A549 (cell line): ENCODE results near the gene OLIG1. TPM values are rescaled to one million over a fixed set of nuclear protein-coding genes. Genes with fewer than 3 reads are reported as not detected.

ENCODE experiments used
- ATAC-seq, 2 experiments: fragments of 200-7000 bp in 1 of 2; fragments of >200 bp in 1 of 2; cut with Nextera tagmentation in 1 of 2; cut with Tn5 transposase in 1 of 2; 3 replicates each; pipeline versions ENCODE4 v1.8.0 to v1.9.1; 2018 to 2020; ENCODE audit warnings: mild to moderate bottlenecking in 1 of 2, moderate library complexity in 1 of 2
- CTCF ChIA-PET: fragments of 300-600 bp; sonication (Branson Sonifier 250); formaldehyde crosslinking; extraction: SDS; loops from one replicate; lab custom pipeline; 2021; ENCODE audit warnings: antibody characterized with exemption, inconsistent platforms; lab: Yijun Ruan, JAX
- POLR2A ChIA-PET: fragments of 350-600 bp; formaldehyde crosslinking; extraction: SDS; loops from one replicate; lab custom pipeline; 2021; ENCODE audit warnings: antibody characterized with exemption, inconsistent platforms; lab: Yijun Ruan, JAX
- DNase-seq, 2 experiments: peaks; one replicate each; pipeline versions ENCODE4 v3.0.0 to v3.0.0-alpha.2; 2011 to 2016; ENCODE audit warnings: low read depth in 1 of 2, low spot score in 1 of 2
- FAIRE-seq: peaks from 2 replicates; lab custom pipeline; 2011; peaks lifted over from hg19 to GRCh38; lab: Jason Lieb, UNC
- H3K27ac ChIP-seq, 2 experiments: fragments of >200 bp; sonication (Bioruptor Twin); formaldehyde crosslinking; 3 replicates each; pipeline ENCODE4 v1.5.1; 2016 to 2017
- H3K4me1 ChIP-seq: fragments of >200 bp; sonication (Bioruptor Twin); formaldehyde crosslinking; 3 replicates; pipeline ENCODE4 v1.6.1; 2016
- H3K4me2 ChIP-seq: fragments of >200 bp; sonication (Bioruptor Twin); formaldehyde crosslinking; 3 replicates; pipeline ENCODE4 v1.6.1; 2016
- H3K4me3 ChIP-seq: fragments of >200 bp; sonication (Bioruptor Twin); formaldehyde crosslinking; 3 replicates; pipeline ENCODE4 v1.5.1; 2016
- H3K9me3 ChIP-seq: fragments of >200 bp; sonication (Bioruptor Twin); formaldehyde crosslinking; 3 replicates; pipeline ENCODE4 v1.6.1; 2016
- BHLHE40 ChIP-seq: IDR thresholded peaks from 2 replicates; pipeline ENCODE4 v1.6.1; 2012; ENCODE audit warnings: low read depth, low read length, inconsistent platforms
- CBX2 ChIP-seq: fragments of 200-600 bp; sonication (generic); IDR thresholded peaks from 2 replicates; pipeline ENCODE4 v1.6.1; 2016; ENCODE audit warnings: low read depth, mild to moderate bottlenecking, borderline replicate concordance
- CEBPB ChIP-seq, 2 experiments: fragments of >200 bp in 1 of 2; sonication (Bioruptor Twin) in 1 of 2; formaldehyde crosslinking in 1 of 2; IDR thresholded peaks; 2 replicates each; pipeline ENCODE4 v1.6.1; 2012 to 2016
- EHF ChIP-seq: fragments of 250-450 bp; sonication (Bioruptor Pico); IDR thresholded peaks from 2 replicates; pipeline ENCODE4 v1.5.0; 2020; ENCODE audit warnings: mild to moderate bottlenecking
- ELK1 ChIP-seq: fragments of 150-350 bp; IDR thresholded peaks from 2 replicates; pipeline ENCODE4 v1.6.1; 2014; ENCODE audit warnings: low read depth, mild to moderate bottlenecking, low read length
- FOSB ChIP-seq: fragments of 250-450 bp; sonication (Bioruptor Pico); IDR thresholded peaks from 2 replicates; pipeline ENCODE4 v1.5.0; 2020; ENCODE audit warnings: mild to moderate bottlenecking, moderate library complexity
- FOSL2 ChIP-seq, 2 experiments: fragments of 450-650 bp in 1 of 2; fragments of >200 bp in 1 of 2; sonication (Bioruptor Twin) in 1 of 2; formaldehyde crosslinking; IDR thresholded peaks; 2 replicates each; pipeline versions ENCODE4 v1.5.0 to v1.6.1; 2016 to 2020; ENCODE audit warnings: mild to moderate bottlenecking in 1 of 2, moderate library complexity in 1 of 2
- GATA3 ChIP-seq: IDR thresholded peaks from 2 replicates; pipeline ENCODE4 v1.6.1; 2012; ENCODE audit warnings: borderline replicate concordance
- HDAC2 ChIP-seq: fragments of 200-600 bp; sonication (generic); IDR thresholded peaks from 2 replicates; pipeline ENCODE4 v1.6.1; 2016
- HEYL ChIP-seq: fragments of 250-450 bp; sonication (Bioruptor Pico); IDR thresholded peaks from 2 replicates; pipeline ENCODE4 v1.8.0; 2021; ENCODE audit warnings: mild to moderate bottlenecking, moderate library complexity
- JUN ChIP-seq, 2 experiments: fragments of >200 bp; sonication (Bioruptor Twin); formaldehyde crosslinking; IDR thresholded peaks; 2 replicates in 1 of 2; 3 replicates in 1 of 2; pipeline ENCODE4 v1.6.1; 2016 to 2017
- NR3C1 ChIP-seq: fragments of >200 bp; sonication (Bioruptor Twin); formaldehyde crosslinking; IDR thresholded peaks from 3 replicates; pipeline ENCODE4 v1.6.1; 2017
- PBX3 ChIP-seq: IDR thresholded peaks from 2 replicates; pipeline ENCODE4 v1.6.1; 2012
- PHF8 ChIP-seq: fragments of 200-600 bp; sonication (generic); IDR thresholded peaks from 2 replicates; pipeline ENCODE4 v1.6.1; 2016; ENCODE audit warnings: low read depth, mild to moderate bottlenecking, antibody characterized with exemption, moderate library complexity, borderline replicate concordance
- RFX5 ChIP-seq: fragments of 450-650 bp; IDR thresholded peaks from 2 replicates; pipeline ENCODE4 v1.7.1; 2014; ENCODE audit warnings: antibody characterized with exemption, mild to moderate bottlenecking, moderate library complexity
- RNF2 ChIP-seq: fragments of 200-600 bp; sonication (generic); IDR thresholded peaks from 2 replicates; pipeline ENCODE4 v1.6.1; 2016; ENCODE audit warnings: low read depth, mild to moderate bottlenecking, antibody characterized with exemption, moderate library complexity, borderline replicate concordance
- ZC3H11A ChIP-seq: fragments of 450-650 bp; IDR thresholded peaks from 2 replicates; pipeline ENCODE4 v1.6.1; 2014; ENCODE audit warnings: antibody characterized with exemption, mild to moderate bottlenecking
- ZFP36 ChIP-seq: fragments of 450-650 bp; IDR thresholded peaks from 2 replicates; pipeline ENCODE4 v1.6.1; 2014; ENCODE audit warnings: borderline replicate concordance; ENCODE audit not compliant: partially characterized antibody
- WGBS: methylation state at CpG from one replicate; pipeline ENCODE4 v1.1.6; 2017; ENCODE audit errors: missing lambda C conversion rate; 5-methylcytosine and 5-hydroxymethylcytosine counted together
- polyA plus RNA-seq, 4 experiments: library from polyadenylated mRNA; depleted of rRNA in 3 of 4; stranded (reverse); fragments of >200 nt; fragmentation: RNase III in 1 of 4; extraction: RNeasy Plus Mini Kit Qiagen cat#74134 plus additional on column Dnase treatment in 1 of 4; gene quantifications; 2 replicates in 3 of 4; 3 replicates in 1 of 4; pipeline ENCODE4 v1.2.3, GENCODE V29; 2011 to 2017
- TF ChIP-seq, protein P1 (sequence below): fragments of 450-650 bp; IDR thresholded peaks from 2 replicates; pipeline ENCODE4 v1.6.1; 2014; ENCODE audit warnings: antibody characterized with exemption
- TF ChIP-seq, protein P2 (sequence below): IDR thresholded peaks from 2 replicates; pipeline ENCODE4 v1.6.1; 2012
- TF ChIP-seq, protein P3 (sequence below): IDR thresholded peaks from 2 replicates; pipeline ENCODE4 v1.6.1; 2012; ENCODE audit warnings: low read depth, borderline replicate concordance
- TF ChIP-seq, protein P4 (sequence below): fragments of 200-600 bp; sonication (generic); IDR thresholded peaks from 2 replicates; pipeline ENCODE4 v1.6.1; 2016; ENCODE audit warnings: antibody characterized with exemption, mild to moderate bottlenecking, moderate library complexity

The OLIG1 gene
- polyA plus RNA-seq, 2 of the 4 experiments (the other 2 are of a cell fraction), result not detected

DNA sequence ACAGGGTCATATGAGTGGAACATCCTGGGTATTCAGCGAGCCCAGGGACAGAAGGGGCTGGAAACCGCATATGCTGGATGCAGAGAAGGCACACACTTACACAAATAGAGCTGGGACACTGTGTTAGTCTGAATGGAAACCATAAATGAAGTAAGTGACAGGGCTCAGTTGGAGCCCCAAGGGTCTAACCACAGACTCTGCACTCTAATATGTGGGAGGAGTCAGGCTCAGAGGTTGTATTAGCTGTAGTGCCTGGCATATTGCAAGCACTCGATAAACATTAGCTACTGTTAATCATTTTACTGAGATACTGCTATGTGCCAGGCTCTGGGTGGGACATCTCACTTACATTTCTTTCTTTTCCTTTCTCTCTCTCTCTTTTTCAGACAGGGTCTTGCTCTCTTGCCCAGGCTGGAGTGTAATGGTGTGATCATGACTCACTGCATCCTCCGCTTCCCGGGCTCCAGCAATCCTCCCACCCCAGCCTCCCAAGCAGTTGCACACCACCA lies 6.5 kb upstream of the OLIG1 start:
- 54% methylated on average over 5 of the region's 5 CpGs for WGBS
- no peak overlapping the region for H3K4me2 ChIP-seq
- CTCF ChIA-PET, result interaction anchor here (0.7 kb wide), 1 partner anchor 11 kb away, joined by 3 read pairs; no protein-coding TSS in a partner anchor
- no peak for FAIRE-seq
- TF ChIP-seq EHF (CRISPR knock-in tag), result no peak
- no peak for TF ChIP-seq PHF8
- no peak for TF ChIP-seq ELK1
- TF ChIP-seq HDAC2, result no peak
- TF ChIP-seq CBX2, result no peak
- TF ChIP-seq FOSL2 (IDR thresholded peaks at IDR 0.05), result no peak
- no peak for TF ChIP-seq FOSL2 (CRISPR knock-in tag; IDR thresholded peaks at IDR 0.05)
- no peak for TF ChIP-seq JUN (IDR thresholded peaks at IDR 0.05)
- TF ChIP-seq, protein P1, sequence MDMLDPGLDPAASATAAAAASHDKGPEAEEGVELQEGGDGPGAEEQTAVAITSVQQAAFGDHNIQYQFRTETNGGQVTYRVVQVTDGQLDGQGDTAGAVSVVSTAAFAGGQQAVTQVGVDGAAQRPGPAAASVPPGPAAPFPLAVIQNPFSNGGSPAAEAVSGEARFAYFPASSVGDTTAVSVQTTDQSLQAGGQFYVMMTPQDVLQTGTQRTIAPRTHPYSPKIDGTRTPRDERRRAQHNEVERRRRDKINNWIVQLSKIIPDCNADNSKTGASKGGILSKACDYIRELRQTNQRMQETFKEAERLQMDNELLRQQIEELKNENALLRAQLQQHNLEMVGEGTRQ, result no peak
- no peak for TF ChIP-seq CEBPB (IDR thresholded peaks at IDR 0.05)
- TF ChIP-seq, all 56 proteins: peak for 0
- no peaks in the 10 kb centered on the region for H3K9me3 ChIP-seq
- POLR2A ChIA-PET, result no interaction called here
- DNase-seq (no peak), ATAC-seq (no peak)
- no peaks in the 10 kb centered on the region for H3K4me1 ChIP-seq
- H3K27ac ChIP-seq, result no peak overlapping the region
- no peak overlapping the region for H3K4me3 ChIP-seq

DNA sequence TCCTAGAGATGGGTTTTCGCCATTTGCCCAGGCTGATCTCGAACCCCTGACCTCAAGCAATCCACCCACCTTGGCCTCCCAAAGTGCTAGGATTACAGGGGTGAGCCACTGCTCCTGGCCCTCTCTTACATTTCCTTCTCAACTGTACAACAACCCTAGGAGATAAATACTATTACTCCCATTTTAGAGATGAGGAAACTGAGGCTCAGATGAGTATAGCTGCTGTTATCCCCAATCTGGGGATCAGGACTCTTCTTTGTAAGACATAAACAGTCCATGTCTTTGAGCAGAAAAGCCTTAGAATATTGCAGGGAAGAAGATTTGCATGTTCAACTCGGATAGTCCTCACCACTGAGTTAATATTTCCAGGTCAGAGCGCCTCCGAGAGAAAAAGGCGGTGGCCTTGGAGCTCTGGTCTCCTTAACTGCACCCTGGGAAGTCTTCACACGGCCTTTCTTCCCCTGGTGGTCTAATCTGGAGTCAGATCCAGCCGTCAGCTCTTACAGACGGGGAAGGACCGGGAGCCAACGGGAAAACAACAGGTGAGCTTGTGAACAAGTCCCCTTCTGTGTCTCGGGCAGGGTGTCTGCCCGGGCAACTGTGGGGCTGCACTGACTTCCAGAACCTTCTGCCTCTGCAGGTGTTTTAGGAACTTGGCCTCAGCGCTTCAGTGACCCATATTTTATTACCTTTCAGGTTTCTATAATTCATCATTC lies 5.9 kb upstream of the OLIG1 start:
- H3K9me3 ChIP-seq, result peaks cover 3% of the 10 kb centered on the region; the same call in 2 of the 3 replicates
- no peak overlapping the region for H3K4me2 ChIP-seq
- no peak for ATAC-seq
- H3K4me1 ChIP-seq, result no peaks in the 10 kb centered on the region
- 40% methylated on average over 12 of the region's 14 CpGs for WGBS
- POLR2A ChIA-PET, result no interaction called here
- no peak overlapping the region for H3K27ac ChIP-seq
- CTCF ChIA-PET, result no interaction called here
- TF ChIP-seq, protein P2, sequence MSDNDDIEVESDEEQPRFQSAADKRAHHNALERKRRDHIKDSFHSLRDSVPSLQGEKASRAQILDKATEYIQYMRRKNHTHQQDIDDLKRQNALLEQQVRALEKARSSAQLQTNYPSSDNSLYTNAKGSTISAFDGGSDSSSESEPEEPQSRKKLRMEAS, result no peak
- TF ChIP-seq RFX5 (no peak), BHLHE40 (no peak), ZC3H11A (no peak), NR3C1 (no peak), FOSB (CRISPR knock-in tag) (no peak), CEBPB (IDR thresholded peaks at IDR 0.05) (no peak), HEYL (no peak), PBX3 (no peak), ZFP36 (no peak), RNF2 (no peak), GATA3 (no peak)
- TF ChIP-seq, protein P3, sequence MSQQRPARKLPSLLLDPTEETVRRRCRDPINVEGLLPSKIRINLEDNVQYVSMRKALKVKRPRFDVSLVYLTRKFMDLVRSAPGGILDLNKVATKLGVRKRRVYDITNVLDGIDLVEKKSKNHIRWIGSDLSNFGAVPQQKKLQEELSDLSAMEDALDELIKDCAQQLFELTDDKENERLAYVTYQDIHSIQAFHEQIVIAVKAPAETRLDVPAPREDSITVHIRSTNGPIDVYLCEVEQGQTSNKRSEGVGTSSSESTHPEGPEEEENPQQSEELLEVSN, result no peak
- TF ChIP-seq, protein P1, result no peak
- TF ChIP-seq, protein P4, sequence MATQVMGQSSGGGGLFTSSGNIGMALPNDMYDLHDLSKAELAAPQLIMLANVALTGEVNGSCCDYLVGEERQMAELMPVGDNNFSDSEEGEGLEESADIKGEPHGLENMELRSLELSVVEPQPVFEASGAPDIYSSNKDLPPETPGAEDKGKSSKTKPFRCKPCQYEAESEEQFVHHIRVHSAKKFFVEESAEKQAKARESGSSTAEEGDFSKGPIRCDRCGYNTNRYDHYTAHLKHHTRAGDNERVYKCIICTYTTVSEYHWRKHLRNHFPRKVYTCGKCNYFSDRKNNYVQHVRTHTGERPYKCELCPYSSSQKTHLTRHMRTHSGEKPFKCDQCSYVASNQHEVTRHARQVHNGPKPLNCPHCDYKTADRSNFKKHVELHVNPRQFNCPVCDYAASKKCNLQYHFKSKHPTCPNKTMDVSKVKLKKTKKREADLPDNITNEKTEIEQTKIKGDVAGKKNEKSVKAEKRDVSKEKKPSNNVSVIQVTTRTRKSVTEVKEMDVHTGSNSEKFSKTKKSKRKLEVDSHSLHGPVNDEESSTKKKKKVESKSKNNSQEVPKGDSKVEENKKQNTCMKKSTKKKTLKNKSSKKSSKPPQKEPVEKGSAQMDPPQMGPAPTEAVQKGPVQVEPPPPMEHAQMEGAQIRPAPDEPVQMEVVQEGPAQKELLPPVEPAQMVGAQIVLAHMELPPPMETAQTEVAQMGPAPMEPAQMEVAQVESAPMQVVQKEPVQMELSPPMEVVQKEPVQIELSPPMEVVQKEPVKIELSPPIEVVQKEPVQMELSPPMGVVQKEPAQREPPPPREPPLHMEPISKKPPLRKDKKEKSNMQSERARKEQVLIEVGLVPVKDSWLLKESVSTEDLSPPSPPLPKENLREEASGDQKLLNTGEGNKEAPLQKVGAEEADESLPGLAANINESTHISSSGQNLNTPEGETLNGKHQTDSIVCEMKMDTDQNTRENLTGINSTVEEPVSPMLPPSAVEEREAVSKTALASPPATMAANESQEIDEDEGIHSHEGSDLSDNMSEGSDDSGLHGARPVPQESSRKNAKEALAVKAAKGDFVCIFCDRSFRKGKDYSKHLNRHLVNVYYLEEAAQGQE, result no peak
- H3K4me3 ChIP-seq, result no peak overlapping the region
- no peak for FAIRE-seq
- no peak for DNase-seq
